Nephron progenitor cell (in vitro differentiated cells): Measurements from ENCODE around the gene SNAPC2.

Source experiments
- DNase-seq: peaks from one replicate; pipeline ENCODE4 v3.0.0; 2021
- H3K27ac Mint-ChIP-seq: 2 replicates; pipeline ENCODE4 v1.8.0; 2021; ENCODE audit warnings: mild to moderate bottlenecking, moderate library complexity, mixed read lengths
- H3K27me3 Mint-ChIP-seq: 2 replicates; pipeline ENCODE4 v1.8.0; 2021; ENCODE audit warnings: mild to moderate bottlenecking, low read depth, mixed read lengths; ENCODE audit not compliant: poor library complexity
- H3K36me3 Mint-ChIP-seq: 2 replicates; pipeline ENCODE4 v1.8.0; 2021; ENCODE audit warnings: low read depth, mixed read lengths
- H3K4me1 Mint-ChIP-seq: 2 replicates; pipeline ENCODE4 v1.8.0; 2021; ENCODE audit warnings: mixed read lengths
- H3K4me3 Mint-ChIP-seq: 2 replicates; pipeline ENCODE4 v1.8.0; 2021; ENCODE audit warnings: mild to moderate bottlenecking, moderate library complexity, mixed read lengths
- H3K9me3 Mint-ChIP-seq: 2 replicates; pipeline ENCODE4 v1.8.0; 2021; ENCODE audit warnings: mild to moderate bottlenecking, moderate library complexity, mixed read lengths
- TF ChIP-seq, protein P1 (sequence below): fragments of 200-600 bp; sonication (generic); IDR thresholded peaks from 2 replicates; pipeline ENCODE4 v1.5.0; 2021; ENCODE audit warnings: antibody characterized with exemption

Gene SNAPC2

DNA sequence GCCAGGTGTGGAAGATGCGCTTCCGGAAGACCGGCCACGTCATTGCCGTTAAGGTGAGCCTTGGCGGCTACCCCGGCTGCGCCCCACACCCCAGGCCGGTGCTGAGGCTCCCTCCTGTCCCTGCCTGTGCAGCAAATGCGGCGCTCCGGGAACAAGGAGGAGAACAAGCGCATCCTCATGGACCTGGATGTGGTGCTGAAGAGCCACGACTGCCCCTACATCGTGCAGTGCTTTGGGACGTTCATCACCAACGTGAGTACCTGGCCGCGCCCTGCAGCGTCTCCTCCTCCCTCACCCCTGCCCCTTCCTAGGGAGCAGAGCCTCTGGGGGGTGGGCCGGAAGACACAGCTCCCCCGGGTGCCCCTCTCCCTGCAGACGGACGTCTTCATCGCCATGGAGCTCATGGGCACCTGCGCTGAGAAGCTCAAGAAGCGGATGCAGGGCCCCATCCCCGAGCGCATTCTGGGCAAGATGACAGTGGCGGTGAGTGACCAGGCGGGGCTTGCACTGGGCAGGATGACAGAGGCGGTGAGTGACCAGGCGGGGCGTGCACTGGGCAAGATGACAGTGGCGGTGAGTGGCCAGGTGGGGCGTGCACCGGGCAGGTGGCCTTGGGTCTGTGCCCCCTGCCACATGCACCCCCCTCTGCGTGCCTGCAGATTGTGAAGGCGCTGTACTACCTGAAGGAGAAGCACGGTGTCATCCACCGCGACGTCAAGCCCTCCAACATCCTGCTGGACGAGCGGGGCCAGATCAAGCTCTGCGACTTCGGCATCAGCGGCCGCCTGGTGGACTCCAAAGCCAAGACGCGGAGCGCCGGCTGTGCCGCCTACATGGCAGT lies 9.6 kb upstream of the SNAPC2 start:
- Mint-ChIP-seq H3K9me3 (no peaks in the 10 kb centered on the region), H3K27ac (no peak overlapping the region), H3K4me1 (peaks cover 14% of the 10 kb centered on the region), H3K36me3 (peaks cover 20% of the 10 kb centered on the region), H3K4me3 (no peak overlapping the region), H3K27me3 (peaks cover 23% of the 10 kb centered on the region)
- DNase-seq: no peak
- TF ChIP-seq, protein P1, sequence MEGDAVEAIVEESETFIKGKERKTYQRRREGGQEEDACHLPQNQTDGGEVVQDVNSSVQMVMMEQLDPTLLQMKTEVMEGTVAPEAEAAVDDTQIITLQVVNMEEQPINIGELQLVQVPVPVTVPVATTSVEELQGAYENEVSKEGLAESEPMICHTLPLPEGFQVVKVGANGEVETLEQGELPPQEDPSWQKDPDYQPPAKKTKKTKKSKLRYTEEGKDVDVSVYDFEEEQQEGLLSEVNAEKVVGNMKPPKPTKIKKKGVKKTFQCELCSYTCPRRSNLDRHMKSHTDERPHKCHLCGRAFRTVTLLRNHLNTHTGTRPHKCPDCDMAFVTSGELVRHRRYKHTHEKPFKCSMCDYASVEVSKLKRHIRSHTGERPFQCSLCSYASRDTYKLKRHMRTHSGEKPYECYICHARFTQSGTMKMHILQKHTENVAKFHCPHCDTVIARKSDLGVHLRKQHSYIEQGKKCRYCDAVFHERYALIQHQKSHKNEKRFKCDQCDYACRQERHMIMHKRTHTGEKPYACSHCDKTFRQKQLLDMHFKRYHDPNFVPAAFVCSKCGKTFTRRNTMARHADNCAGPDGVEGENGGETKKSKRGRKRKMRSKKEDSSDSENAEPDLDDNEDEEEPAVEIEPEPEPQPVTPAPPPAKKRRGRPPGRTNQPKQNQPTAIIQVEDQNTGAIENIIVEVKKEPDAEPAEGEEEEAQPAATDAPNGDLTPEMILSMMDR: no peak

- TF ChIP-seq, protein P1: no peak
- H3K27ac Mint-ChIP-seq: no peak overlapping the region
Observed at GRCh38 chr19:7911508-7912143, 8.5 kb upstream of the SNAPC2 start.

DNA sequence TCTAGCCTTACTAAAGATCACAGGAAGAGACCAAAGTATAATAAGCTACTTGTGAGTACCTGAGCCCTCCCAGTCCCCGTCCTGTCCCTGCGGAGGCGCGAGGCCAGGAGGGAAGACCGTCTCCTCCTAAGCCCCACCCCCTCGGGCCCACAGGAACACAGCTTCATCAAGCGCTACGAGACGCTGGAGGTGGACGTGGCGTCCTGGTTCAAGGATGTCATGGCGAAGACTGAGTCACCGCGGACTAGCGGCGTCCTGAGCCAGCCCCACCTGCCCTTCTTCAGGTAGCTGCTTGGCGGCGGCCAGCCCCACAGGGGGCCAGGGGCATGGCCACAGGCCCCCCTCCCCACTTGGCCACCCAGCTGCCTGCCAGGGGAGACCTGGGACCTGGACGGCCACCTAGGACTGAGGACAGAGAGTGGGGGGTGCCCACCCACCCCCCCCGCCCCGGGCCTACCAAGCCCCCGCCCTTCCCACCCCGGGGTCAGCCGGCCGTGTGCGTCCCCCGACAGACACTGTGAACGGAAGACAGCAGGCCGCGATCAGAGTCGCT lies 7.9 kb upstream of the SNAPC2 start:
- peaks cover 37% of the 10 kb centered on the region for H3K27me3 Mint-ChIP-seq
- peaks cover 13% of the 10 kb centered on the region for H3K4me1 Mint-ChIP-seq
- no peaks in the 10 kb centered on the region for H3K9me3 Mint-ChIP-seq
- TF ChIP-seq, protein P1: no peak
- peaks cover 20% of the 10 kb centered on the region for H3K36me3 Mint-ChIP-seq
- no peak overlapping the region for H3K27ac Mint-ChIP-seq
- no peak for DNase-seq
- no peak overlapping the region for H3K4me3 Mint-ChIP-seq

More at GRCh38 chr19:7911508-7912143, 8.5 kb upstream of the SNAPC2 start:
- no peak overlapping the region for H3K4me3 Mint-ChIP-seq
- no peaks in the 10 kb centered on the region for H3K9me3 Mint-ChIP-seq
- peaks cover 31% of the 10 kb centered on the region for H3K27me3 Mint-ChIP-seq
- H3K4me1 Mint-ChIP-seq: peaks cover 9% of the 10 kb centered on the region
- peaks cover 20% of the 10 kb centered on the region for H3K36me3 Mint-ChIP-seq
- DNase-seq: no peak

DNA sequence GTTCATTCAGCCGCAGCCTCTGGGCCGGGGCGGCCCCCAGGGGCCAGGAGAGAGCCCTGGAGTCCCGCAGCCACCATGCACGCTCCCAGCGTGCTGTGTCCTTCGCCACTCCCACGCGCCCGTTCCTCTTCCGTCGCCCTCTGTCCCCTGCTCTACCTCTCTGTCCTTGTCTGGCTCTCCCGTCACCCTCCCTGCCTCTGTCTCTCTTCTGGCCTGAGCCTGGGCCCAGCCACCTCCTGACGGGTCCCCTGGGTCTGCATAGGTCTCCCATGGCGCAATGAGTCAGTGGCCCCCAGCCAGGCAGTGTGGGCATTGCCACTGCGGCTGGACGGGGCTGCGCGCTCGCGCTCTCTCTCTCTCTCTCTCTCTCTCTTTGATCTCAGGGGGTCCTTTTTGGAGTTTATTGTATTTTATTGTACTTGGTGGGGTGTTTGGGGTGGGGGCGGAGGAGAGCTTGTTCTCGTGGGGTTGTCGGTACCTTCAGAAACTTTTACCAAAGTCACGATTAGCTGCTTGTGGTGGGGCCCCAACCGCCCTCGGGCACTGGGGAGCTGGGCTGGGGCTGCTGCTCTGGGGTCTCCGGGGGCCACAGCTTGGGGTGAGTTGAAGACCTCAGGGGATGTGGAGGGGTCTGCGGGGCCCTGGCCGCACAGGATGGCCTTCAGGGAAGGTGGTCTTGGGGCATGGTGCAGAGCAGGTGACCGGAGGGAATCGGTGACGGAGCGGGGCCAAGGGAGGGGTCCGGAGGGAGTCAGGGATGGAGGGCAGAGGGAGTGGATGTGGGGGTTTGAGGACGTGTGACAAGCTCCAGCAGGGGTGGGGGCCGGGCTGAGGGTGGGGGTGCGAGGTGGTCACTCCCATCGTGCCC lies 7.2 kb upstream of the SNAPC2 start:
- peak overlapping the region; percentile 61 for H3K27ac Mint-ChIP-seq
- TF ChIP-seq, protein P1: no peak
- H3K9me3 Mint-ChIP-seq: no peaks in the 10 kb centered on the region
- H3K4me1 Mint-ChIP-seq: peaks cover 15% of the 10 kb centered on the region
- peaks cover 20% of the 10 kb centered on the region for H3K36me3 Mint-ChIP-seq
- no peak for DNase-seq
- H3K27me3 Mint-ChIP-seq: peaks cover 44% of the 10 kb centered on the region
- H3K4me3 Mint-ChIP-seq: no peak overlapping the region

DNA sequence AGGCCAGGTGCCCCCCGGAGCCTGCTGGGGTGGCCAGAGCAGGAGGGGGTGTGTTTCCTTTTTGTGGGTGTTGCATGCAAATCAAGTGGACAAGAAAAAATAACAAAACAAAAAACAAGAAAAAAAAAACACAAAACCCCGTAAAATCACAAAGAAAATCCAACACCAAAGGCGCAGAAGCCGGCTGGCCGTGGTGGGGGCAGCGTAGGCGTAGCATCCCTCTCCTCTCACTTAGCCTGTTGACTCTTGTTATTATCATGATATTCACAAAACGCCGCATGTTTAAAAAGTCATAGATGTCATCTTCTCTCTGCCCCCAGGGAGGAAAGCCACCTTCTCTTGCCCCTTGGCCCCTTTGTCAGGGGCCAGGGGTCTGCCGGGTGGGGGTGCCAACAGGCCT lies 6.5 kb upstream of the SNAPC2 start:
- no peak overlapping the region for H3K4me3 Mint-ChIP-seq
- H3K27me3 Mint-ChIP-seq: peaks cover 52% of the 10 kb centered on the region
- no peak for DNase-seq
- peaks cover 20% of the 10 kb centered on the region for H3K36me3 Mint-ChIP-seq
- peaks cover 18% of the 10 kb centered on the region for H3K4me1 Mint-ChIP-seq
- no peak overlapping the region for H3K27ac Mint-ChIP-seq
- no peaks in the 10 kb centered on the region for H3K9me3 Mint-ChIP-seq
- TF ChIP-seq, protein P1: no peak
